Peyer's patch (tissue), 4 donors: ENCODE measurements around the gene DMRTC1.
"Not testable (repeated sequence)": the region's sequence is repeated elsewhere in the genome, so short reads cannot be mapped to it uniquely, and the experiment has no call there.

Experiments
- CTCF ChIP-seq, 6 experiments: fragments of 450-650 bp in 4 of 6; fragments of 200-600 bp in 2 of 6; sonication (generic) in 1 of 6; IDR thresholded peaks; one replicate each; pipeline ENCODE4 v1.5.1; 2017 to 2019; ENCODE audit warnings: antibody characterized with exemption in 6 of 6, mild to moderate bottlenecking in 3 of 6, moderate library complexity in 1 of 6
- POLR2A ChIP-seq, 2 donors: fragments of 450-650 bp; IDR thresholded peaks; one replicate each; pipeline ENCODE4 v1.5.1; 2017; ENCODE audit warnings: antibody characterized with exemption in 2 of 2, mild to moderate bottlenecking in 2 of 2, moderate library complexity in 2 of 2

- not testable (repeated sequence) for TF ChIP-seq CTCF, POLR2A (IDR thresholded peaks at IDR 0.05)
Observed at GRCh38 chrX:72882898-72883297, 60.7 kb downstream of the DMRTC1 start.
